Activated CD8-positive, alpha-beta memory T cell treated with anti-CD3 and anti-CD28 coated beads for 1 hour (primary cell): ENCODE measurements around the gene COPB2.
A peak's percentile ranks its signal among the peaks of the same experiment; 100 is the strongest.

Experiments used
- DNase-seq, 2 donors: peaks; one replicate each; pipeline ENCODE4 v3.0.0-alpha.2; 2020; ENCODE audit warnings: low read depth in 1 of 2; ENCODE audit errors: extremely low read depth in 1 of 2

Gene COPB2

DNA sequence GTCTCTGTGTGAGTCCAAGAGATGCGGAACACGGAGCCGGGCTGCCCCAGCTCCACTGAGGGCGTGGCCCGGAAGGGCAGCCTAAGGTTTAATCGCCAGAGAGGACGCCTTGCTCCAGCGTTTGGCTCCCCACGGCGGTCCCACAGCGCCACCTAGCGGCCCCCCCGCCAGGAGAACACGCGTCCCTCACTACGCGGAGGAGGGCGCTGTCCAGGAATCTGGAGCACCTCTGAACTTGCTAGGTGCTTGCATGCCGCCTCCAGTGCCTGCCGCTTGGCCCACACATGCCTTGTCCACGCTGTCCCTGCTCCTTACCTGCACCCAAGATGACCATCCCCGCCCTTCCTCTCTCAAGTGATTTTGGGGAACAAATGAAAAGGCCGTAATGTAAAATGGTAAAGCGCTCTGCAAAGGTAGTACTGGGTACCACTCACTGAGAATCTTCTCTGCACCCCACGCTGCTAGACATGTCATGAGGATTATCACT, 60.0 kb downstream of the COPB2 start:
- DNase-seq: peak; percentile 48 to 81

DNA sequence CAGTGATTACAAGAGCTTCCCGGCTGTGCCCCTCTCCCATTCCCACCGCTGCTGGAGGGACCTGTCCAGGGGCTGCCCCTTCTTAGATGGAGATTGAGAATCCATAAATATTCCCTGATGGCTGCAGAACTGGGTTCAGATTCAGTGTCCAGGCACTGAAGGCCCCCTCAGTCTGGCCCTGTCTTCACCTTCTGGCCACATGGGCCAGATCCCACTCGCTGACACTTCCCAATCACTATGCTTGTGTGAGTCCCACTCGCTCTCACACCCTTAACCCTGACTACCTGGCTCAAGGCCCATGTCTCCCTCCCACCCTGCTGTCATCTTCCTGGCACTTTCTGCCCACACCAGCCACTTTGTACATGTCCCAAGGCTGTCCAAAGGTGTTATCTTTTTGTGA, 61.1 kb downstream of the COPB2 start:
- no peak for DNase-seq

DNA sequence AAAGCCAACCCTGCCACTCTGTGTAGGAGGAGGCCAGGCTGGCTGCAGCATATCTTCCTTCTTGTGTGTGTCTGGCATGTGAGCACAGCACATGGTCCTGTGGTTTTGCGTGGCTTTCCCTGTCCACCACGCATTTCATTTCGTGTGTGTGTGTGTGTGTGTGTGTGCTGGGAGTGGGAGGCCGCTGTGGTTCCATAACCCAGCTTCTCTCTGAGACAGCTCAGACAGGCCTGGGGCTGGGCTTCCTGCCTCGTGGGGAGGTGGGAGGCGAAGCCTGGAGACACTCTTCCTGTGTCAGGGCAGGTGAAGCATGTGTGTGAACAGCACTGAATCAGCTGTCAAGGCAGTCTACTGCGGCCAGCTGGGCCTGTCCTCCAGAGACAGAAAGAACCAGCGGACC, 61.6 kb downstream of the COPB2 start:
- no peak for DNase-seq

DNA sequence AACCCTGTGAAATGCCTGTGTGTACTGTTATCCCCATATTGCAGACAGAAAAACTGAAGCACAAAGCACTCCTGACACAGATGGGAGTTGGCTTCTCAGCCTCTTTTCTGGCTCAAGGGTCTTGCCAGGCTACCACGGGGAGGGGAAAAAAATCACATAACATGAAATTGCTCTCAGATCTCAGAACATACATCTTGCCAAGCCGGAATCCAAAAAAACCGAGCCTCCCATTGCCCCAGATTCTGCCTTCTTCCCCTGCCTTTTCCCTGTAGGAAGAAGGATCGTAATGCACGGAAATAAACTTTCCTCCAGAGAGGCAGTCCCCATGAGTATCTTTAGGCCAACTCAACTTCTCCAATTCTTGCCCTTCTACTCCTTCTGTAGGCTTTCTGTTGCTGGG, 62.2 kb downstream of the COPB2 start:
- no peak for DNase-seq

DNA sequence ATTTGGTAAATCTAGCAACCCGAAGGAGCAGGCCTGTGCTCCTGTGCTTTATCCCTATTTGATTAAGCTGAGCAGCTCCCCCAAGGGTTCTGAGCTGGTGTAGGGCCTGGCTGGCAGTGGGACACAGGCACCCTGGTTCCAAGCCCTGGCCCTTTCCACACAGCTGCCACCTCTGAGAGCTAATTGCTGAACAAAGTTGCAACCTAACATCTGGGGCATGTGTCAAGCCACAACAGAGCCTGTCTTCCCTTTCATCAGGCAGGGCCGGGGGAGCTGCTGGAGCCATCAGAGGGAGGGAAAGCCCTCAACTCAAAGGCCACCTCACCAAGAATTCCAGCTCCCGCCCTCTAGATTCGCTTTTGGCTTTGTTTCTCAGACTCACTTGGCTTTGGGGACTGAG, 62.7 kb downstream of the COPB2 start:
- no peak for DNase-seq

DNA sequence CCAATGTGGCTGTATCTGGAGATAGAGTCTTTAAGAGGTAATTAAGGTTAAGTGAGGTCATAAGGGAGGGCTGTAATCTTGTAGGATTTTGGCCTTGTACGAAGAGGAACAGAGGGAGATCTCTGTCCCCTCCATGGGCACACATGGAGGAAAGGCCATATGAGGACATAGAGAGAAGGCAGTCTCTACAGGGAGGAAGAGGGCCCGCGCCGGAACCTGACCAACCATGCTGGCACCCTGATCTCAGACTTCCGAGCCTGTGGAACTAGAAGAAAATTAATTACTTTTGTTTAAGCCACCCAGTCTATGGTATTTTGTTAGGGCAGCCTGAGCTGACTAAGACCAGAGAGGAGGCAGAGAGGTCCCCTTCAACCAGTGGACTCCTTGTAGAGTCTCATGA, 63.3 kb downstream of the COPB2 start:
- no peak for DNase-seq

DNA sequence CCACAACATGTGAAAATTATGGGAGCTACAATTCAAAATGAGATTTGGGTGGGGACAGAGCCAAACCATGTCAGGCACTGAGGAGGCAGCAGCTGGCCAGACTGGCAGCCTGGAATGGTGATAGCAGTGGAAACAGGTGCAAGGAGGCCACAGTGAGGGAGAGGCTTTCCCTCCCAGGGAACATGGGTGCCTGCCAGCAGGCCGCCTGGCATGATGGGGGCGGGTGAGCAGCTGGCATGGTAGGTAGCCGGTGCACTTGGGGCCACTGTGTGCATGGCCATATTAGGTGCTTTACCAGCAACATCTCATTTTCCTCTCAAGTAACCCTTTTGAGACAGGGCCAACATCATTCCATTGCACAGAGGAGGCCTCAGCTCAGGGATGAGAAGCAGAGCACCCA, 63.9 kb downstream of the COPB2 start:
- no peak for DNase-seq

DNA sequence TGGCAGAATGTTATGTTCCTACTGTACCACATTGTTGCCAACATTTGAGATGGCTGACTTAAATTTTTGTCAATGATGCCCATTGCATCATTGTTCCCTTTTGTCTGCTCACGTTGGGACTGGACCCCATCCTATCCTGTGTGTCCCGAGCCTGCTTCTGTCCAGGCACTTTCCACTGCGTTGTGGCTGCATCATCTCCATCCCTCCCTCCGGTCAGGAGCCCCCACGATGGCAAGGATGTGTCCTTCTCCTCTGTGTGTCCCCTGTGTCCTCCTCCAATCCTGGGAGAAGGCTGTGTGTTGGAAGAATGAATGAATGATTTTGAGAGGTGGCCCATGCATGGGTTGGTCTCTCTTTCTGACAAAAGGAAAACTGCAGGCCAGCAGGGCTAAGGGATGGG, 65.0 kb downstream of the COPB2 start:
- no peak for DNase-seq

DNA sequence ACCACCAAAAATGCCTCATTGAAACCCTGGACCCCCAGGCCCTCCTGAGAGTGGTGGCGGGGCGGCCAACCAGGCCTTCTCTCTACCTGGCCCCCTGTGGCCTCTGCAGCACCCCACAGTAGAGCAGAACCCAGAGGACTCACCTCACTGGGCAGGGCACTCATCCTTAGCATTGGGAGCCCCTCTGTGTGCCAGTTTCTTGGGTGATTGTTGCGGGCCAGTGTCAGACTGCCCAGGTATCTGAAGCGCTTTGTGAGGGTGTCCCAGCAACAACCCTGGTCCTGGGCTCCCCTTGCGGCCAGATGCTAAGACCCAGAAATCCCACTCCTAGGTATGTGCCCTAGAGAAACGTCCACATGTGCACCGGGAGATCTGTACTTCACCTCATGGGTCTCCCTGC, 66.3 kb downstream of the COPB2 start:
- DNase-seq: no peak

DNA sequence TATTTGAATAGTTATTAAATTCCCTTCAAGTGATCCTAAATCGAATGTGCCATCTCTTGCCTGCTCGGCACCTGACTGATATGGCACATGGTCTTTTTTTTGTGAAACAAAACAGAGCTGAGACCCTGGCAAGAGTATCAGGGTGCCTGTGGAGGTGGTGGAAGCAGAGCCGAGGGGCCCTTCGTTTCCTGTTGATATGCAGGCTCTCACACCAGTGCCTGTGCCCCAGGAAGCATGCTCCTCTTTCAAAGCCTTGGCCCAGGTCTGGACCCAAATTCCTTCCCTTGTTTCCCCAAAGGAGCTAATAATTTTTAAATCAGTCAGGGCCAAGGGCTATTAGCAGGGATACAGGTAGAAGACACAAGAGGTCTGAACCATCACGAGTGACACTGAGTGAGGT, 67.1 kb downstream of the COPB2 start:
- no peak for DNase-seq

DNA sequence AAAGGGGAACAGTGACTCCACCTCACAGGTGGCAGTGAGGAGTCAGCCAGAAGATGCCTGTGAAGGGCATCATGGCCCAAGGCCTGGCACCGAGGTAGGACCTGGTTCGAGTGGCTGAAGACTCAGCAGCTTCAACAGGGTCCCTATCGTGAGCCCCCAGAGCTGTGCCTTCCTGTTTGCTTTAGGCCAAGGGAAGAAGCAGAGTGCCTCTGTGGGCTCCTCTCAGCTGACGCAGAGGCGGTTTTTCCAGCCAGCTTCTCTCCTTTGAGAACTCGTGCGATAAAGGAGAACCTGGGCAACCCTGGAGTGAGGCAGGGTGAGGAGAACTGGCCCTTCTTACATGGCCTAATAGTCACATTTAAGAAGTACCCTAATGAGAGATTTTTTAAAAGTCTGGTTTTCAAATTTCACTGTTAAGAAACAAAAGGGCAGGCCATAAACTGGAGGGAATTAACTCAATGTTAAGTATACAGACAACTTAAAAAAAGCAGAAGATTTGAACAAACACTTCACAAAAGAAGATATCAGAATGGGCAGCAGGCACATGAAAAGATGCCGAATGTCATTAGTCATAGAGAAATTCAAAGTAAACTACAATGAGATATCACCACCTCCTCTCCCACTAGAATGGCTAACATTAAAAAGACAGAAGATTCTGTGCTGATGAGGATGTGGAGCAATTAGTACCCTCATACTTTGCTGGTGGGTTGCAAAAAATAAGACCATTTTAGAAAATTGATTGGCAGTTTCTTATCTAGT, 68.7 kb downstream of the COPB2 start:
- no peak for DNase-seq

DNA sequence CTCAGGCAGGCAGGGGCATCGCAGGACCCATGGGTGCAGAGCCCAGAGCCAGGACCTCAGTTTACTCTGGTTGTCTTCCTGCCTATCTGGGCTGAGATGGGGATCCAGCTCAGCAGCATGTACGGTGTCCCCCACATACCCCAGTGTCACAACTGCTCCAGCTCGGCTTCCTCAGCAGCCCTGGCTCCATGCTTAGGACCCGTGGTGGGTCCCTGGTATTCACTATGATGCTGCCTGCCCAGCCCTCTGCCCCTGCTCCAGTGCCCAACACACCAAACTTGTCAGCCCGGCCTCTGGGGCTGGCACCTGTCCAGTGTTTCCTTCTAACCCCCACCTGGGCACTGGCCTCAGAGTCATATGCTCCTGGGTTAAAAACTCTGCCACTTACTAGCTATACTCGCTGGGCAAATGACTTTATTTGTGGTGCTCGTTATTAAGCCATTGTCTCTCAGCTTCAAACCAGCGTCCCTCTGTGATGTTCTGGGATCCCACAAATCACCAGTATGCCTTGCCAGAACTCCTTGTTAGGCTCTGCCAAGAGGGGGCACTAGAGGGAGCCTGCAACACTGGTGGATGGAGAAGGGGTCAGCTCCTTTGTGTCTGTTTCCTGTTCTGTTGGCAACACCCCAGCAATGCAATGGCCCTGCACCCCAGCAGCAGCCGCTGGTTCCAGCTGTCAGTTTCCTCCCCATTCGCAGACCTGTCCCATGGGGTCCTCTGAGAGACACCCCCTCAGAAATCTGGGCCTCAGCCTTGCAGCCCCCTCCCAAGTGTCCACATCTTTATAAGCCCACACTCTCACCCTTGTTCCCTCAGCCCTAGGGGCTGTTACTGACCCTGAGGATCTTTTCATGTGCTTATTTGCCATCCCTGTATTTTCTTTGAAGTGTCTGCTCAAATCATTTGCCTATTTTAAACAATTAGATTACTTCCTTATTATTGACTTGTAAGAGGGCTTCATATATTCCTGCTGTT, 69.7 kb downstream of the COPB2 start:
- DNase-seq: no peak

DNA sequence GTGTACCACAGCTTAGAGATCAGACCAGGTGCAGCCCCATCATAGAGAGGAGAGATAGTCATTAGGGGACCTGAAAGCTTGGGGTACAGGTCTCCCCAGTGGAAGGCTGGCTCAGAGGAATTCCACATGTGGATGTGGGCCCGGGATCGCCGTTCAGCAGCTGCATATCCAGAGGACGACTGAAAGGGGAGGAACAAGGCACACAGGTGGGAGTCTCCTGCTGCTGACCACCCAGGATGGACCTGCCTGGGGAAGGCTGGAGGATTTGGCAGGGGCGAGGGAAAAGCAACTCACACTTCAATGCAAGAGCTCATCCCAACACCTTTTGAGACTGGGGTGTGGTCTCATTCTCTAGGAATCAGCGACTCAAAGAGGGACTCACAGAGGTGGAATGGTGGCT, 70.6 kb downstream of the COPB2 start:
- DNase-seq: no peak

DNA sequence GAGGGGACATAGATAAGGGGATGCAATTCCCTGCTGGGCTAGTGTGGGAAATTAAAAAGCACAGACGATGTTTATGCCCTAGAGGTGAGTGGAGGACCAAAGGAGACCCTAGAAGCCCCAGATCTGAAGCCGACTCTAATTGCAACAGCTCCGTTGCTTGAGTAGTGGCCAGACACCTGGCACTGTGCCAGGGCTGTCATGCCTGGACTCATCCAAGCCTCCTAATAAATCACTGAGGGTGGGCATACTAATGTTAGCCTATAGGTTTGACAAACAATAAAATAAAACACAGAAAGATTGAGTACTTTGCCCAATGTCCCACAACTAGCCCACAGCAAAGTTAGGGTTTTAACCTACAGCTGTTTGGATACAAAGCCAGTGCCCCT, 71.0 kb downstream of the COPB2 start:
- DNase-seq: no peak

DNA sequence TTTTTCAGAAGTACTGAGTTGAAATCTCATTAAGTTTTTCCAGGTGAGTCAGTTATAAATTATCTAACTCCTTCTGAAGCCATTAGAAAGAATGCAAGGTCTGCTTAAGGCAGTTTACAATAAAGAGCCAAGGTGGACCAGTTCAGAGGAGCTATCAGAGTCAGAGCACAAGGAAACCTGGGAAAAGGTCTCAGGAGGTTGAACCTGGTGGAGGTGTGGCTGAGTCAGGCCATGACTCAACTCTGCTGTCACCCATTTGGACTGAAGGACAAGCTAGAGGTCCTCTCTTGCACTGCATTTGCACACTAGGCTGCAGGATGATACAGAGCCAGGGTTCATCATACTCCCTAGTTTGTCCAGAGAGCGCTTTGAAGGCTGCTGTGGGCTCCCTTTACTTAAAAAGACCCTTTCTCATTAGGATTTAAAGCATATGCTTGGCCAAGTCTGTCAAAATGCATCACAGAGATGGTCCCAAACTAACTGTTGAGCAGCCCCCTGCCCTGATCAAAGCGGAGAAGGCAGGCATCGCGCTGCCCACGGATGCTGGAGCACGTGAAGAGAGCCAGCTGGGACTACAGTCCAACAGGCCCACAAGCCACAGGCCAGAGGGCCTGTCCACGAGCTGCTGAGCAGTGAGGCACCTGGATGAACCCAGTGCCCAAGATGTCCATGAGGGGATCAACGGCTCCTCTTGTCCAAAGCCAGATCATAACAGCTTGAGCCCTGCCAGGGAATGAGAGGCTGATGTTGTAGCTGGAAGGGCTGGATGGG, 71.6 kb downstream of the COPB2 start:
- no peak for DNase-seq

DNA sequence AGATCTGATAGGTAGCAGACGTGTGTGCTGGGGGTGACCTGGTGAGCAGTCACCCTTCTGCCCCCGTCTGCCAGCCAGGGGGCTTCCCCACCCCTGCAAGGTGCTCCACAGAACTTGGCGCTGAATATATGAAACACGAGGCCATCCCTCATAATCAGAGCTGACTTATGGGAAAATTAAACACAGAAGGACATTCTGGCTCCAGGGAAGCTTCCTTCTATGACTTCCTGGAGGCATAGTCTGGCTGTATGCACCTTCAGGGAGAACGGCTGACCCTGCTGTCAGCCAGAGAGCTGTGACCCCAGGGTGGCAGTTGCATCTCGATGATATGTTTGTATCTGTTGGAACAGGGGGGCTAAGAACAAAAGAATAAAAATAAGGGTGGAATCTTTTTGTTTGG, 72.2 kb downstream of the COPB2 start:
- no peak for DNase-seq

DNA sequence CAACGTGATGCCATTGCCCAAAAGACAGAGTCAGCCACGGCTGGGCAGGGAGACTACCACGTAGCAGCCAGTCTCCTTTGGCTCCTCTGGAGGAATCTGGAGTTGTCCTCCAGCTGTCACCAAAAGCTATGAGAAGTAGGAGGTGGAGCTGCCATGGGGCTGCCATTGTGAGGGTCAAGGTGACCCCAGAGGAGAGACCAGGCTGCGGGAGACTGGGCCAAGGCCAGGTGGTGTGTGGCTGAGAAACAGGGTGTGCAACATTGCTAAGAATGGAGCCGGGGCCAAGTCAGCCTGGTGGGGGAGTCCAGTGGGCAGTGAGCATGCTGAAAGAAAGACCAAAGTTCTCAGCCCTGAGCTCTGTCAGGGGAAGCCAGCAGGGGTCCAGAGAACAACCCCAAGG, 75.5 kb downstream of the COPB2 start:
- no peak for DNase-seq

DNA sequence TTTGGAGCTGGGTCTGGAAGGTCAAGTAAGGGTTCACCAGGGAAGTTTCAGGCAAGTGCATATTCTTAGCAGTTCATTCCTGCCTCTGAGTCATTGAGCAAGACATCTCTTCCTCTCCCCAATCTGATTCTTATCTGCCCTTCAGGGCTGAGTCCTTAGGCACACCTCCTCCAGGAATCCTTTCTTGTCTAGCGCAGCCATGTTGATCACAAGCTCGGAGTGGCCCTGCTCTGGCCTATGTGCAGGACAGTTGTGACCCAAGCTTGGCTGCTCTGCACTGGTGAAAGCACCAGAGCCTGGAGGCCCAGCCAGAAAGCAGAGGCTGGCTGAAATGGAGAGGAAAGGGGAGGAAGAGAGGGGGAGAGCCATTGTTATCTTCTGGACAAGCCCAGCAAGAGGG, 76.5 kb downstream of the COPB2 start:
- DNase-seq: no peak

DNA sequence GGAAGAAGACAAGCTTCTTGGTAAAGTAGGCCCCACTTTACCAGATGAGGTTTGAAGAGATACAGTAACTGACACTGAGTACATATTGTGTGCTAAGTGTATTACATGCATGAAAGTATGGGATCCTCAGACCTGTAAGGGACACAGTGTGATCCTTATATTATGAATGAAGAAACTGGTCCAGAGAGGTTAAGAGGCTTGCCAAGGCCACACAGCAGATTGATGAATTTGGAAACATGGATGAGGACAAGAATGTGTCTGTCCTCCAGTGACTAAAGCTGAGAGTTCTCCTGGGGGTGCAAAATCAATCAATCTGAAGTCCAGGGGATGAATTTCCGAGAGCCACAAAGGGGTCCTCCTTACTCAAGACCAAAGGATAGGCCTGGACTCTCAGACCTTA, 77.0 kb downstream of the COPB2 start:
- DNase-seq: no peak

DNA sequence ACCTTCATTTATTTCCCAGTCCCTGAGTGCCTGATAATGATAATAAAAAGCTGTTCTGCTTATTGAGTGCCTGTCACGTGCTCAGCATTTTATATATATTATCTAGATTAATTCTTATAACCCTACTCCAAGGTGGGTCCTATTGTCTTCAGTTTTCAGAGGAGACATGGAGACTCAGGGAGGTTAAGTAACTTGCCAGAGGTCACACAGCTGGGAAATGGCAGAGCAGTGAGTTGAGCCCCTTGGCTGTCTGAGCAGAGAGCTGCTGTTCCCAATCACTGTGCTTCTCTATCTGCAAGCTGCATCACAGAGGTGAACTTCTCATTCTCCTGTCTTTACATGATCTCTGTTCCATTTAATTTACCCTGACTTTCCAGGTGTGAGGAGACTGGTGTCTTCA, 77.9 kb downstream of the COPB2 start:
- no peak for DNase-seq

DNA sequence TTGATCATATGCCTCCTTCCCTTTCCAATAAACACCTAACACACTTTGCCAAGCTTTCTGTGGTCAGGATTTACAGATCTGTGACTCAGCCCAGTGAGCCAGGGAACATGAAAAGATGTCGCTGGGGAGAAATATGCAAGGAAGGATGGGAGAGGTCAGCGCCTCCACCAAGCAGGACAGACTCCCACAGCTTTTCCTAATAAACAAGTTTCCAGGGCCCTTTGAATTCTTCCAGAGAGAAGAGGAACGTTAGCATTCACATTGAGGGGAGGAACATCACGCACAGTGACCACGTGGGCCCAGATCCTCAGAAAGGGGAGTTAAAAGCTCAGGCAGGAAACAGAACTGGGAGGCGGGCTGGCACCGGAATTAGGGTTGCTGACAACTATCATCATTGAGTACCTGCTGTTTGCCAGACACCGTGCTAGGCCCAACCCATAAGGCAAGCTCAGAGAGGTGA, 78.9 kb downstream of the COPB2 start:
- DNase-seq: no peak
